ENCODE measurements around the gene ATP2A3. TPM values are rescaled to one million over a fixed set of nuclear protein-coding genes. Genes with fewer than 3 reads are reported as not detected.

Gene ATP2A3
- total and polyA plus RNA-seq, 10 donors, result 103 to 240 (median 194) TPM

GRCh38 chr17:3974980-3975379 lies 10.7 kb upstream of the ATP2A3 start:
- no peak overlapping the region for H3K27ac ChIP-seq
- 95 to 98% (median 98%) methylated on average over 9 of the region's 9 CpGs for WGBS, 5 donors
- H3K4me1 ChIP-seq, result peaks cover 0 to 66% (median 41%) of the 10 kb centered on the region in 6 donors
- TF ChIP-seq, protein P1, sequence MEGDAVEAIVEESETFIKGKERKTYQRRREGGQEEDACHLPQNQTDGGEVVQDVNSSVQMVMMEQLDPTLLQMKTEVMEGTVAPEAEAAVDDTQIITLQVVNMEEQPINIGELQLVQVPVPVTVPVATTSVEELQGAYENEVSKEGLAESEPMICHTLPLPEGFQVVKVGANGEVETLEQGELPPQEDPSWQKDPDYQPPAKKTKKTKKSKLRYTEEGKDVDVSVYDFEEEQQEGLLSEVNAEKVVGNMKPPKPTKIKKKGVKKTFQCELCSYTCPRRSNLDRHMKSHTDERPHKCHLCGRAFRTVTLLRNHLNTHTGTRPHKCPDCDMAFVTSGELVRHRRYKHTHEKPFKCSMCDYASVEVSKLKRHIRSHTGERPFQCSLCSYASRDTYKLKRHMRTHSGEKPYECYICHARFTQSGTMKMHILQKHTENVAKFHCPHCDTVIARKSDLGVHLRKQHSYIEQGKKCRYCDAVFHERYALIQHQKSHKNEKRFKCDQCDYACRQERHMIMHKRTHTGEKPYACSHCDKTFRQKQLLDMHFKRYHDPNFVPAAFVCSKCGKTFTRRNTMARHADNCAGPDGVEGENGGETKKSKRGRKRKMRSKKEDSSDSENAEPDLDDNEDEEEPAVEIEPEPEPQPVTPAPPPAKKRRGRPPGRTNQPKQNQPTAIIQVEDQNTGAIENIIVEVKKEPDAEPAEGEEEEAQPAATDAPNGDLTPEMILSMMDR (IDR thresholded peaks at IDR 0.05 in 8 of 11, conservative IDR thresholded peaks at IDR 0.05 in 3 of 11), result no peak
- no peak for TF ChIP-seq POLR2A (IDR thresholded peaks at IDR 0.05)
- DNase-seq, result peak; percentile 15
- H3K9me3 ChIP-seq, result peaks cover 0 to 12% (median 7%) of the 10 kb centered on the region in 8 donors
- H3K27me3 ChIP-seq (replicated peaks in 1 of 7), result no peaks in the 10 kb centered on the region
- H3K36me3 ChIP-seq, result no peaks in the 10 kb centered on the region
- intact Hi-C loops (cut with DNase I; ENCODE audit: low total_unique reads), result no loop called here
- H3K4me3 ChIP-seq, result no peak overlapping the region

DNA sequence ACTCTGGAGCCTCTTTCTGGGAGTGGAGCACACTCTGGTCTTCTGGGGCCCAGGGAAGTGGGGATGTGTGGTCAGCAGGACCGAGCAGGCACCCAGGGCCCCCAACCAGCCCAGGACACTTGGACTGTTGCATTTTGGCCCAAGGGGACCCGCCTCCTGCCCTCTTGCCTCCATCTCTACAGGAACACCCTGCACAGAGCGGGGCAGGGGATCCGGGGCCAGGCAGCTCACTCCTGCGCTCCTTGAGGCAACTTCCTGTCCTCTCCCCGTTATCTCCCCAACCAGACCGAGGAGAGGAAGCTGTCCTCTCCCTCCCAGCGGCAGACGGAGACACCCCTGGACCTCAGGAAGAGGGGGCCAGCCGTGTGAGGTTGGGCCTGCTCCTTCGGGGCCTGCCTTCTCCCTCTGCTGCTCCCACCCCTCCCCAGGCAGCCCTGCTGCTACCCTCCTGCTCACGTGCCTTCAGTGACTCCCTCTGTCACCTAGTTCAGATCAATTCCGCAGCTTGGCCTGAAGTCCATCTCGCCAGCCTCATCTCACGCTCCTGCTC lies 10.0 kb upstream of the ATP2A3 start:
- DNase-seq, result peak; percentile 50
- peak overlapping the region in 2 of 8 donors; percentile 0 to 37 for H3K27ac ChIP-seq
- WGBS, 5 donors, result 27 to 37% (median 29%) methylated on average over 13 to 15 of the region's 15 CpGs
- H3K4me1 ChIP-seq, result peaks cover 0 to 69% (median 41%) of the 10 kb centered on the region in 6 donors
- H3K27me3 ChIP-seq (replicated peaks in 1 of 7), result no peaks in the 10 kb centered on the region
- intact Hi-C loops (cut with DNase I; ENCODE audit: low total_unique reads), result no loop called here
- H3K36me3 ChIP-seq, result no peaks in the 10 kb centered on the region
- no peak overlapping the region for H3K4me3 ChIP-seq
- TF ChIP-seq, protein P1 (IDR thresholded peaks at IDR 0.05 in 8 of 11, conservative IDR thresholded peaks at IDR 0.05 in 3 of 11), result no peak
- TF ChIP-seq POLR2AphosphoS5 (IDR thresholded peaks at IDR 0.05), result peak; percentile 74 to 79 (median 75)
- H3K9me3 ChIP-seq, result peaks cover 0 to 12% (median 7%) of the 10 kb centered on the region in 8 donors

DNA sequence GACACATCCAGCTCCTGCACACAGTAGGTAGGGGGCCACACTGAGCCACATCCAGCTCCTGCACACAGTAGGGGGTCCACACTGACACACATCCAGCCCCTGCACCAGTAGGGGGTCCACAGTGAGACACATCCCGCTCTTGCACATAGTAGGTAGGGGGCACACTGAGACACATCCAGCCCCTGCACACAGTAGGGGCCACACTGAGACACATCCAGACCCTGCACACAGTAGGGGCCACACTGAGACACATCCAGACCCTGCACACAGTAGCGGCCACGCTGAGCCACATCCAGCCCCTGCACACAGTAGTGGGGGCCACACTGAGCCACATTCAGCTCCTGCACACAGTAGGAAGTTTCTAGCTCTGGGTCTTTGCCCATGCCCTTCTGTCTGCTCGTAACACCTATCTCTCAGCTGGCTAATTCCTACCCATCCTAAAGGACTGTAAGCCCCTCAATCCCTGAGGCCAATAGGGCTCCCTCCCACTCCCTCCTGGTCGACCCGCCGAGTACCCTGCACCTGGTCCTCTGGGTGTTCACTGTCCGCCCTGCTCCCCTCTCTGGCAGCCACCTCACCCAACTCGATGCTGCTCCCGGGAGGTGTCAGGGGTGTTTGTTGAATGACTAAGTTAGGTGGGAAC lies 9.4 kb upstream of the ATP2A3 start:
- TF ChIP-seq, protein P1 (IDR thresholded peaks at IDR 0.05 in 8 of 11, conservative IDR thresholded peaks at IDR 0.05 in 3 of 11), result no peak
- TF ChIP-seq POLR2AphosphoS5 (IDR thresholded peaks at IDR 0.05) (no peak), POLR2A (IDR thresholded peaks at IDR 0.05) (no peak)
- Histone ChIP-seq H3K27me3 (replicated peaks in 1 of 7) (no peaks in the 10 kb centered on the region), H3K9me3 (peaks cover 0 to 12% (median 7%) of the 10 kb centered on the region in 8 donors), H3K27ac (peak overlapping the region in 1 of 8 donors; percentile 37), H3K36me3 (no peaks in the 10 kb centered on the region), H3K4me1 (peaks cover 0 to 72% (median 41%) of the 10 kb centered on the region in 6 donors), H3K4me3 (no peak overlapping the region)
- DNase-seq, result no peak
- WGBS, 5 donors, result 58 to 69% (median 64%) methylated on average over 7 to 10 of the region's 10 CpGs
- intact Hi-C loops (cut with DNase I; ENCODE audit: low total_unique reads), result no loop called here

GRCh38 chr17:3972931-3973330 lies 8.7 kb upstream of the ATP2A3 start:
- peak overlapping the region in 1 of 8 donors; percentile 40 for H3K27ac ChIP-seq
- DNase-seq, result peak; percentile 42
- TF ChIP-seq POLR2AphosphoS5 (IDR thresholded peaks at IDR 0.05), result no peak
- TF ChIP-seq POLR2A (IDR thresholded peaks at IDR 0.05), result no peak
- TF ChIP-seq, protein P1 (IDR thresholded peaks at IDR 0.05 in 8 of 11, conservative IDR thresholded peaks at IDR 0.05 in 3 of 11), result no peak
- intact Hi-C loops (cut with DNase I; ENCODE audit: low total_unique reads), result no loop called here
- H3K27me3 ChIP-seq (replicated peaks in 1 of 7), result no peaks in the 10 kb centered on the region
- WGBS, 5 donors, result 45 to 61% (median 49%) methylated on average over 5 of the region's 5 CpGs
- H3K4me3 ChIP-seq, result no peak overlapping the region
- H3K4me1 ChIP-seq, result peaks cover 0 to 72% (median 42%) of the 10 kb centered on the region in 6 donors
- no peaks in the 10 kb centered on the region for H3K36me3 ChIP-seq
- peaks cover 0 to 12% (median 7%) of the 10 kb centered on the region in 8 donors for H3K9me3 ChIP-seq
